Left lung (tissue), 10 donors: ENCODE measurements around the gene MAB21L3. TPM values are rescaled to one million over a fixed set of nuclear protein-coding genes. Genes with fewer than 3 reads are reported as not detected.
A peak's percentile ranks its signal among the peaks of the same experiment; 100 is the strongest.
"Not testable (repeated sequence)": the region's sequence is repeated elsewhere in the genome, so short reads cannot be mapped to it uniquely, and the experiment has no call there.

ENCODE experiments used
- ATAC-seq: fragments of 200-7000 bp; cut with Tn5 transposase; one replicate; pipeline ENCODE4 v1.9.1; 2020; ENCODE audit warnings: moderate library complexity
- DNase-seq, 4 donors: peaks; one replicate each; pipeline ENCODE4 v3.0.0-alpha.2; 2013 to 2020
- H3K27ac ChIP-seq, 2 donors: fragments of 200-600 bp; sonication (generic) in 1 of 2; one replicate each; pipeline versions ENCODE4 v1.5.0 to v1.8.0; 2020 to 2021
- H3K27me3 ChIP-seq, 2 donors: fragments of 200-600 bp; sonication (generic) in 1 of 2; one replicate each; pipeline versions ENCODE4 v1.5.0 to v1.8.0; 2020 to 2021
- H3K36me3 ChIP-seq, 2 donors: fragments of 200-600 bp; sonication (generic) in 1 of 2; one replicate each; pipeline versions ENCODE4 v1.5.0 to v1.8.0; 2020 to 2021
- H3K4me1 ChIP-seq, 2 donors: fragments of 200-600 bp; one replicate each; pipeline ENCODE4 v1.8.0; 2021
- H3K4me3 ChIP-seq, 2 donors: fragments of 200-600 bp; sonication (generic) in 1 of 2; one replicate each; pipeline versions ENCODE4 v1.5.0 to v1.8.0; 2020 to 2021; ENCODE audit warnings: mild to moderate bottlenecking in 1 of 2
- H3K9me3 ChIP-seq, 2 donors: fragments of 200-600 bp; sonication (generic) in 1 of 2; one replicate each; pipeline versions ENCODE4 v1.5.0 to v1.8.0; 2020 to 2021
- intact Hi-C, 2 donors: fragments of 100-400 bp; cut with DNase I; formaldehyde crosslinking; loops; one replicate each; pipeline versions ENCODE4 v1.11.2 to v1.14.2; 2022
- polyA plus RNA-seq, 6 donors: library from polyadenylated mRNA; unstranded; fragments of 120-200 nt; gene quantifications; one replicate each; pipeline ENCODE4 v1.2.1, GENCODE V29; 2013; ENCODE audit not compliant: insufficient read length in 6 of 6
- total RNA-seq, 2 donors: library from RNA; stranded (reverse); fragmentation: NEBNext Ultra II Directional; extraction: Animal tissue kit (Norgen Biotek cat#: 25700); gene quantifications; one replicate each; pipeline ENCODE4 v1.2.1, GENCODE V29; 2021
- TF ChIP-seq, protein P1 (sequence below), 2 donors: fragments of 200-600 bp; sonication (generic) in 1 of 2; IDR thresholded peaks; one replicate each; pipeline versions ENCODE4 v1.5.0 to v1.8.0; 2021; ENCODE audit warnings: antibody characterized with exemption in 2 of 2
- donor health status: DM: no; HTN: yes; CAD: no.
- donor health status: DM: no; HTN: no; CAD: no.

Gene MAB21L3
- total and polyA plus RNA-seq, 8 donors, result 0.06 to 1.3 (median 0.17) TPM; not detected in 4

DNA sequence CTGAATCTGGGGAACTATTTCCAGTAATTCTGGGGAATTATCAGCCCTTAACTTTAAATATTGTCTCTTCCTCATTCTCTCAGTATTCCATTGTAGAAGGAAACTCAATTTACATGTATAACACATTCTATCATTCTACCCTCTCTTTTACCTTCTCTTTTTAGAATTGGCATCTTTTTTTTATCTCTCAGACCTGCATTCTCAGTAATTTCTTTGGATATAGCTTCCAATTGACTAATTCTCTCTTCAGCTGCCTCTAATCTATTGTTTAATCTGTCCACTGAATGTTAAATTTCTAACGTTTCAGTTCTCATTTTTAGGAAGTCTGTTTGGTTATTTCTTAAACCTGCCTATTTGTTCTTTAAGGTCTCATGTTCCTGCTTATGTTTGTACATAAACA, 33.0 kb downstream of the MAB21L3 start:
- Histone ChIP-seq H3K4me3 (no peak overlapping the region), H3K4me1 (peaks cover 0 to 3% of the 10 kb centered on the region in 2 donors), H3K9me3 (peaks cover 0 to 10% of the 10 kb centered on the region in 2 donors), H3K27me3 (no peaks in the 10 kb centered on the region), H3K27ac (no peak overlapping the region), H3K36me3 (no peaks in the 10 kb centered on the region)
- TF ChIP-seq, protein P1, sequence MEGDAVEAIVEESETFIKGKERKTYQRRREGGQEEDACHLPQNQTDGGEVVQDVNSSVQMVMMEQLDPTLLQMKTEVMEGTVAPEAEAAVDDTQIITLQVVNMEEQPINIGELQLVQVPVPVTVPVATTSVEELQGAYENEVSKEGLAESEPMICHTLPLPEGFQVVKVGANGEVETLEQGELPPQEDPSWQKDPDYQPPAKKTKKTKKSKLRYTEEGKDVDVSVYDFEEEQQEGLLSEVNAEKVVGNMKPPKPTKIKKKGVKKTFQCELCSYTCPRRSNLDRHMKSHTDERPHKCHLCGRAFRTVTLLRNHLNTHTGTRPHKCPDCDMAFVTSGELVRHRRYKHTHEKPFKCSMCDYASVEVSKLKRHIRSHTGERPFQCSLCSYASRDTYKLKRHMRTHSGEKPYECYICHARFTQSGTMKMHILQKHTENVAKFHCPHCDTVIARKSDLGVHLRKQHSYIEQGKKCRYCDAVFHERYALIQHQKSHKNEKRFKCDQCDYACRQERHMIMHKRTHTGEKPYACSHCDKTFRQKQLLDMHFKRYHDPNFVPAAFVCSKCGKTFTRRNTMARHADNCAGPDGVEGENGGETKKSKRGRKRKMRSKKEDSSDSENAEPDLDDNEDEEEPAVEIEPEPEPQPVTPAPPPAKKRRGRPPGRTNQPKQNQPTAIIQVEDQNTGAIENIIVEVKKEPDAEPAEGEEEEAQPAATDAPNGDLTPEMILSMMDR (IDR thresholded peaks at IDR 0.05), result no peak
- DNase-seq (no peak), ATAC-seq (no peak)
- intact Hi-C loops, result no loop called here

DNA sequence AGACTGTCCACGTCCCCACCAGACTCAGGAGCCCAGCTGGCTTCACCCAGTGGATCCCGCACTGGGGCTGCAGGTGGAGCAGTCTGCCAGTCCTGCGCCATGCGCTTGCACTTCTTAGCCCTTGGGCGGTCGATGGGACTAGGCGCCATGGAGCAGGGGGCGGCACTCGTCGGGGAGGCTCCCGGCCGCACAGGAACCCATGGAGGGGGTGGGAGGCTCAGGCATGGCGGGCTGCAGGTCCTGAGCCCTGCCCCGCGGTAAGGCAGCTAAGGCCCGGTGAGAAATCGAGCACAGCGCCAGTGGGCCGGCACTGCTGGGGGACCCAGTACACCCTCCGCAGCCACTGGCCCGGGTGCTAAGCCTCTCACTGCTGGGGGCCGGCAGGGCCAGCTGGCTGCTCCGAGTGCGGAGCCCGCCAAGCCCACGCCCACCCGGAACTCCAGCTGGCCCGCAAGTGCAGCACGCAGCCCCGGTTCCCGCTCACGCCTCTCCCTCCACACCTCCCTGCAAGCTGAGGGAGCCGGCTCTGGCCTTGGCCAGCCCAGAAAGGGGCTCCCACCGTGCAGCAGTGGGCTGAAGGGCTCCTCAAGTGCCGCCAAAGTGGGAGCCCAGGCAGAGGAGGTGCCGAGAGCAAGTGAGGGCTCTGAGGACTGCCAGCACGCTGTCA, 35.4 kb downstream of the MAB21L3 start:
- H3K27me3 ChIP-seq, intact Hi-C loops, H3K4me3 ChIP-seq, H3K36me3 ChIP-seq, H3K4me1 ChIP-seq, ATAC-seq, H3K27ac ChIP-seq, DNase-seq, H3K9me3 ChIP-seq: not testable (repeated sequence)

DNA sequence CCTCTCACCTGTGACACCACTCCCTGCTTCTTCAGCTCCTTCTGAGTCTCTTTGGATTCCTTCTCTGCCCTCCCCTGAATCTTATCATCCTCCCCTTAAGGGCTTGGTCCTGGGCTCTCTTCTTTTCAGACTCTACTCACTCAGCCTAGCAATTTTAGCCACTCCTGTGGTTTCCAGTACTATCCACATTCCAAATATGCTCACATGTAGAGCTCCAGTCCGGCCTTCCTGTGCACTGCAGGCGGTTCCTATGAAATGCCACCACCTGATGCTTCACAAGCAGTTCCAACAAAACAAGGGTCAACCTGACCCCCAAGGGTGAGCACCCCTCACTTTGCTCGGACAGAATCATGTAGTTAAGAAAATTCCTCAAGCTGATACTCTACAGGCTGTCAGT, 35.9 kb downstream of the MAB21L3 start:
- Histone ChIP-seq H3K9me3 (peaks cover 0 to 10% of the 10 kb centered on the region in 2 donors), H3K36me3 (no peaks in the 10 kb centered on the region), H3K4me3 (no peak overlapping the region), H3K27me3 (no peaks in the 10 kb centered on the region), H3K27ac (no peak overlapping the region), H3K4me1 (peaks cover 5 to 10% of the 10 kb centered on the region in 2 donors)
- no peak for DNase-seq
- intact Hi-C loops, result no loop called here
- TF ChIP-seq, protein P1 (IDR thresholded peaks at IDR 0.05), result no peak
- no peak for ATAC-seq

DNA sequence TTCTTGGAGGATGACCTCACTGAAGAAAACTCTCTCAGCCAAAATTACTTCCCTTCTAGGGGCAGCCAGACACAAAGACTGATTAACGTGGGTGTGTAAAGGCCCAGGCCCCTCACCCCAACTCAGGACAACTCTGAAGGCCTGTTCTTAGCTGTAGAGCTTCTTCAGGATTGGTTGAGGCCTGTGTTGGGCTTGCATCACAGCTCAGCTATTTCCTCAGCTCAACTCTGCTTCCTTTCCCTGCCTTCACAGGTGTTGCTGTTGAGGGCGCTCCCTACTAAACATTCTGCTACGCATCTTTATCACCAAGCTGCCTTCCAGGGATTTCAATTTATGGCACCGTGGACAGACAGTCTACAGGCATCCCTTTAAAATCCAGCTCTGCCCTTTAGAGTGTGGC, 36.8 kb downstream of the MAB21L3 start:
- Histone ChIP-seq H3K9me3 (peaks cover 0 to 10% of the 10 kb centered on the region in 2 donors), H3K4me3 (no peak overlapping the region), H3K27ac (no peak overlapping the region), H3K27me3 (no peaks in the 10 kb centered on the region), H3K36me3 (no peaks in the 10 kb centered on the region), H3K4me1 (peaks cover 8 to 13% of the 10 kb centered on the region in 2 donors)
- ATAC-seq (no peak), DNase-seq (no peak)
- TF ChIP-seq, protein P1 (IDR thresholded peaks at IDR 0.05), result no peak
- intact Hi-C loops, result no loop called here

DNA sequence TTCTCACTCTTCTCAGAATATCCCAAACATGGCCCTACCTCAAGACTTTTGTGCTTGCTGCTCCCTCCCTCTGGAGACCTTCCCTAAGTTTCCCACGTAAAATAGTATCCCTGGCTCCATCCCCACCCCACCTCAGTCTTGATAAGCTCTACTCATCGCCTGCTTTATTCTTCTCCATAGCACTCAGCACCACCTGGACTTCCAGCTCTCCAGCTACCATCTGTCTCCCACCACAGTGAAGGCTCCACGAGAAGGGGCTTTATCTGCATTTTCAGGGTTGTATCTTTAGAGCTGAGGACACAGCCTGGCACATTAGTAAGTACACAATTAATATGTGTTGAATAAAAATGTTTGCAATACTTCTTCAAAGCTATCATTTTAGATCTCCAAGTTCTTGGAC, 37.8 kb downstream of the MAB21L3 start:
- Histone ChIP-seq H3K27ac (no peak overlapping the region), H3K4me1 (peaks cover 8 to 13% of the 10 kb centered on the region in 2 donors), H3K36me3 (no peaks in the 10 kb centered on the region), H3K27me3 (no peaks in the 10 kb centered on the region), H3K9me3 (peaks cover 0 to 5% of the 10 kb centered on the region in 2 donors), H3K4me3 (no peak overlapping the region)
- TF ChIP-seq, protein P1 (IDR thresholded peaks at IDR 0.05), result no peak
- ATAC-seq (no peak), DNase-seq (no peak)
- intact Hi-C loops, result no loop called here

DNA sequence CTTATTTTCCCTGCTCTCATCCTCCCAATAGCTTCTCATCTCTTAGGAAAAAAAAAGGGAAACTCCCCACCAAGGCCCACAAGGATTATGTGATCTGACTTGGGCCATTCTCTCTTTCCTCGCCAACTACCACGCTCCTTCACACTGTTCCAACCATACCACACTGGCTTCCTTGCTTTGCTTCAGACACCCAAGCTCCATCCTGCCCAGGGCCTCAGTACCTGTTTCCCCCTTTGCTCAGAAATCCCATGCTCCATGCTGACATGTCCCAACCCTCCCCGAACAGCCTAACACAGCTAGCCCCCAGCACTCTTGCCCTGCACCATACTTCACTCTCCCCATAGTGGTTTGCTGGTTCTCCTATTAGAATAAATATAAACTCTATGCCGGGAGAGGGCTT, 39.2 kb downstream of the MAB21L3 start:
- no peak overlapping the region for H3K4me3 ChIP-seq

More for the DNA sequence above, 39.2 kb downstream of the MAB21L3 start:
- intact Hi-C loops, result loop anchor here in 1 of 2 donors (5.0 kb wide), 1 partner anchor 337 kb away; no protein-coding TSS in a partner anchor
- Histone ChIP-seq H3K27ac (peak overlapping the region; percentile 7 to 23), H3K4me1 (peaks cover 8 to 13% of the 10 kb centered on the region in 2 donors), H3K36me3 (no peaks in the 10 kb centered on the region), H3K9me3 (no peaks in the 10 kb centered on the region), H3K27me3 (no peaks in the 10 kb centered on the region)
- ATAC-seq (no peak), DNase-seq (no peak)
- TF ChIP-seq, protein P1 (IDR thresholded peaks at IDR 0.05), result no peak
